ENCODE measurements around the gene VWF. TPM values are rescaled to one million over a fixed set of nuclear protein-coding genes. Genes with fewer than 3 reads are reported as not detected.
"Not testable (repeated sequence)": the region's sequence is repeated elsewhere in the genome, so short reads cannot be mapped to it uniquely, and the experiment has no call there.

Gene VWF
- total RNA-seq, 2 donors from 2014 or later: 189 to 331 TPM

DNA sequence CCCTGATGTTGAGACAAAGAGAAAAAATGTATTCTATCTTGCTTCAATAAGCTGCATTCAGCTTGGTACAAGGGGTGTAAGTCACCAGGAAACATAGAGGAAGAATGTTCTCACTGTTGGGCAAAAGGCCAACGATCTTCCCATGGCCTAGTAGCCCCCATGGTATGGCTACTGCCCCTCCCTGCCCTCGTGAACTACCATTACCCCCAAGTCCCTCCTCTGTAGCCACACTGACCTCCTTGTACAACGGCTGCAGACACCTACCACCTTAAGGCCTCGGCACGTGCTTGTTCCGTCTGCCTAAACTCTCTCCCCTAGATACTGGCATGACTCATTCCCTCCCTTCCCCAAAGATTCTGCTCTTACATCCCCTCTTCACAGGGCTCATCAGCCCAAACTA lies 97.5 kb downstream of the VWF start:
- TF ChIP-seq, protein P1, sequence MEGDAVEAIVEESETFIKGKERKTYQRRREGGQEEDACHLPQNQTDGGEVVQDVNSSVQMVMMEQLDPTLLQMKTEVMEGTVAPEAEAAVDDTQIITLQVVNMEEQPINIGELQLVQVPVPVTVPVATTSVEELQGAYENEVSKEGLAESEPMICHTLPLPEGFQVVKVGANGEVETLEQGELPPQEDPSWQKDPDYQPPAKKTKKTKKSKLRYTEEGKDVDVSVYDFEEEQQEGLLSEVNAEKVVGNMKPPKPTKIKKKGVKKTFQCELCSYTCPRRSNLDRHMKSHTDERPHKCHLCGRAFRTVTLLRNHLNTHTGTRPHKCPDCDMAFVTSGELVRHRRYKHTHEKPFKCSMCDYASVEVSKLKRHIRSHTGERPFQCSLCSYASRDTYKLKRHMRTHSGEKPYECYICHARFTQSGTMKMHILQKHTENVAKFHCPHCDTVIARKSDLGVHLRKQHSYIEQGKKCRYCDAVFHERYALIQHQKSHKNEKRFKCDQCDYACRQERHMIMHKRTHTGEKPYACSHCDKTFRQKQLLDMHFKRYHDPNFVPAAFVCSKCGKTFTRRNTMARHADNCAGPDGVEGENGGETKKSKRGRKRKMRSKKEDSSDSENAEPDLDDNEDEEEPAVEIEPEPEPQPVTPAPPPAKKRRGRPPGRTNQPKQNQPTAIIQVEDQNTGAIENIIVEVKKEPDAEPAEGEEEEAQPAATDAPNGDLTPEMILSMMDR (IDR thresholded peaks at IDR 0.05): no peak
- H3K27ac ChIP-seq: no peak overlapping the region
- H3K27me3 ChIP-seq: no peaks in the 10 kb centered on the region

GRCh38 chr12:6025703-6026298 lies 98.7 kb downstream of the VWF start:
- not testable (repeated sequence) for H3K36me3 ChIP-seq, H3K4me3 ChIP-seq

More for the DNA sequence above, 97.5 kb downstream of the VWF start:
- Histone ChIP-seq H3K36me3 (peaks cover 7% of the 10 kb centered on the region), H3K4me1 (no peaks in the 10 kb centered on the region), H3K4me3 (no peak overlapping the region), H3K9me3 (peaks cover 0 to 8% of the 10 kb centered on the region in 2 donors)
- DNase-seq (ENCODE audit: low spot score): no peak

DNA sequence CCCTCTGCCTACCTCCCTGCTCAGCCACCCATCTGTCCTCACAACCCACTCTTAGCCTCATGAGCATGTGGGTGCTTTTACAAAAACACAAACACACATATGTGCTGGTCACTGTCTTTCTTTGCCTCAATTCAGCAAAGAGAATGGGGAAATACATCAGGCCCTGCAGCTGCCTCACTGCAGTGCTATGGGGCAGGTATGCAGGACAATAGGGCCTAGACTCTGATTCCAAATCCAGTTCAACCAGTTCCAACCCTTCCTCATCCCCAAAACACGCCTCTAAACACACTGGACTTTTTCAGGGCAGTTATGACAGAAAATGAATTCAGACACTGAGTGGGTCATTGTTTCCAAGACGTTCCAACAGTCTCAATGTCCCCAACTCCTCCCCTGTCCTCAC lies 100.4 kb downstream of the VWF start:
- H3K27me3 ChIP-seq; H3K27ac ChIP-seq; H3K36me3 ChIP-seq; H3K4me1 ChIP-seq; H3K9me3 ChIP-seq; H3K4me3 ChIP-seq; DNase-seq (ENCODE audit: low spot score): not testable (repeated sequence)

More at GRCh38 chr12:6025703-6026298, 98.7 kb downstream of the VWF start:
- not testable (repeated sequence) for H3K27me3 ChIP-seq; H3K27ac ChIP-seq; DNase-seq (ENCODE audit: low spot score); H3K9me3 ChIP-seq; H3K4me1 ChIP-seq

GRCh38 chr12:6020930-6021329 lies 103.5 kb downstream of the VWF start:
- Histone ChIP-seq H3K4me1 (no peaks in the 10 kb centered on the region), H3K4me3 (no peak overlapping the region), H3K36me3 (peaks cover 7% of the 10 kb centered on the region), H3K27me3 (no peaks in the 10 kb centered on the region), H3K9me3 (no peaks in the 10 kb centered on the region), H3K27ac (no peak overlapping the region)
- TF ChIP-seq, protein P1 (IDR thresholded peaks at IDR 0.05): no peak
- DNase-seq (ENCODE audit: low spot score): no peak

- H3K27ac ChIP-seq; DNase-seq (ENCODE audit: low spot score); H3K4me3 ChIP-seq; H3K36me3 ChIP-seq; H3K4me1 ChIP-seq; H3K27me3 ChIP-seq; H3K9me3 ChIP-seq: not testable (repeated sequence)
Measured at GRCh38 chr12:6020511-6020910, 104.0 kb downstream of the VWF start.

GRCh38 chr12:6019256-6019655 lies 105.2 kb downstream of the VWF start:
- not testable (repeated sequence) for H3K9me3 ChIP-seq; H3K27me3 ChIP-seq; H3K4me3 ChIP-seq; H3K27ac ChIP-seq; DNase-seq (ENCODE audit: low spot score); H3K4me1 ChIP-seq; H3K36me3 ChIP-seq

DNA sequence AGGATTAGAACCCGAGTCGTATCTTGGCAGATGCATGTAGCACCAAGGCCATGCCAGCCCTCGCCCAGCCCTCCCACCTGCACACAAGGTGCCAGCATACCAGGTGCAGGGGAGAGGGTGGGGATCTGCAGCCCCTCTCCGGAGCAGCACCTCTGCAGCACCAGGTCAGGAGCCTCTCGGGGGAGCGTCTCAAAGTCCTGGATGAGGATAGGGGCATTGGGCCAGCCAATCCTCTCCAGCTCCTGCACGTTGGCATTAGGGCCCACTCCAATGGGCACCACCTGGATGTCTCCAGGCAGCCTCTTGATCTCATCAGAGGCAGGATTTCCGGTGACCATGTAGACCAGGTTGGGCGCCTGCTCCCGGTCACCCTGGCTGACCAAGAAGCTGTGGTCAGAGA lies 106.2 kb downstream of the VWF start:
- Histone ChIP-seq H3K27ac (no peak overlapping the region), H3K27me3 (no peaks in the 10 kb centered on the region), H3K36me3 (peaks cover 7% of the 10 kb centered on the region), H3K4me1 (no peaks in the 10 kb centered on the region), H3K9me3 (no peaks in the 10 kb centered on the region), H3K4me3 (no peak overlapping the region)
- DNase-seq (ENCODE audit: low spot score): no peak
- TF ChIP-seq, protein P1 (IDR thresholded peaks at IDR 0.05): no peak

DNA sequence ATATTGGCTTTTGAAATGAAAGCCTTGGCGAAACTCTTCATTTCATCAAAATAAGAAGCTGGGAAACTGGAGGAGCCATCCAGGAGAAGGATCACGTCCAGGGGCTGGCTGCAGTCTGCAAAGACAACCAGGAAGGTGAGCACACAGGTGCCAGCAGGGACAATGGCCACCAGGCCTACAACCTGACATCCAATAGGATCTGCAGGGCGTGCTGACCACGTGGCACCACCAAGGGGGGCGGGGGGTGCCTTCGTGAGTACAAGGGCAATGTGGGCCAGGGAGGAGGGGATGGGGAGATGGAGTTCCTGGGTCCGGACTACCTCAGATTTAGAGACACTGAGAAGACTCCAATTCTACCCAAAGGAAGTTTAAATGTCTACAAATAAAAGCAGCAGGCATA lies 107.7 kb downstream of the VWF start:
- peaks cover 7% of the 10 kb centered on the region for H3K36me3 ChIP-seq
- no peak overlapping the region for H3K27ac ChIP-seq
- no peaks in the 10 kb centered on the region for H3K4me1 ChIP-seq
- no peaks in the 10 kb centered on the region for H3K9me3 ChIP-seq
- no peak for DNase-seq (ENCODE audit: low spot score)
- no peak overlapping the region for H3K4me3 ChIP-seq
- no peaks in the 10 kb centered on the region for H3K27me3 ChIP-seq
- TF ChIP-seq, protein P1 (IDR thresholded peaks at IDR 0.05): no peak

DNA sequence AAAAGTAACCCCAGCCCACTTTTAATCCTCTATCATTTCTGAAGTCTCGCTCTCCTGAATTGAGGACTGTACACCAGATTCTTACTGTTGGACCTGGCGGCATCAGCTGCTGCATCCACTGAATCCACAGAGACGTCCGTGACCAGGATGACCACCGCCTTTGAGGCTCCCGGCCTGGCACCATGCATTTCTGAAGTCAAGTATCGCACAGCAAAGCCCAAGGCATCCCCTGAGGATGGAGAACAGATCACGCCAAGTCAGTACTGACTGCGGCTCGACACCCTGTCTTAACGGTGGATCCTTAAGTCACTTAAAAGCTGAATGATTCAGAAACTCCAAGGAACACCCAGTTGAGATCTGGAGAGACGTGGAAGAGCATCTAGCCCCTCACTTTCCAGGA lies 108.5 kb downstream of the VWF start:
- not testable (repeated sequence) for DNase-seq (ENCODE audit: low spot score); H3K27ac ChIP-seq; H3K4me3 ChIP-seq; H3K4me1 ChIP-seq; H3K9me3 ChIP-seq; H3K36me3 ChIP-seq; H3K27me3 ChIP-seq

DNA sequence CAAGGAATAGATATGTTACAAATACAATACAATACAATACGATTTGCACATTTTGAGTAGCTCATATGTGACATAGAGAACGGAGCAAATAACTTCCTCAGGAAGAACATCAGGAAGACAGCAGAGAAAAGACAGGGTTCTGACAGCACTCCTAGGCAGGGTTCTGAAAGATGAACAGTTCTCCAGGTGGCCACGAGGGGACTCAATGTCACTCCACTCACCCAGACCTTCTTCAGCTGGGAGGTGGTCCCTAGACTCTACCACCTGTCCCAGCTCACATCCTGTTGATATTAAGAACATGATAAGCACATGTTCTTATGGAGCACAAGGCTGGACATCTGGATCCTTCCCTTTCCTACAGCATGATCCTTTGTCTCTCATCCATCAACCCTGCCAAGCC lies 109.2 kb downstream of the VWF start:
- not testable (repeated sequence) for H3K27ac ChIP-seq; H3K4me1 ChIP-seq; DNase-seq (ENCODE audit: low spot score); H3K4me3 ChIP-seq; H3K36me3 ChIP-seq; H3K9me3 ChIP-seq; H3K27me3 ChIP-seq

- H3K36me3 ChIP-seq: not testable (repeated sequence)
Measured at GRCh38 chr12:6010631-6011350, 113.7 kb downstream of the VWF start.

More at GRCh38 chr12:6010631-6011350, 113.7 kb downstream of the VWF start:
- not testable (repeated sequence) for H3K9me3 ChIP-seq; H3K4me3 ChIP-seq; H3K27ac ChIP-seq; H3K27me3 ChIP-seq; H3K4me1 ChIP-seq; DNase-seq (ENCODE audit: low spot score)
